GM18873 (cell line): ENCODE data around the gene CPEB4.

Experiments
- ATAC-seq: cut with Tn5 transposase; IDR thresholded peaks from one replicate; pipeline ENCODE4 v1.9.1; 2021; ENCODE audit warnings: mild to moderate bottlenecking, moderate library complexity, moderate number of reproducible peaks; ENCODE audit not compliant: unreplicated experiment, low FRiP score

CPEB4 gene

DNA sequence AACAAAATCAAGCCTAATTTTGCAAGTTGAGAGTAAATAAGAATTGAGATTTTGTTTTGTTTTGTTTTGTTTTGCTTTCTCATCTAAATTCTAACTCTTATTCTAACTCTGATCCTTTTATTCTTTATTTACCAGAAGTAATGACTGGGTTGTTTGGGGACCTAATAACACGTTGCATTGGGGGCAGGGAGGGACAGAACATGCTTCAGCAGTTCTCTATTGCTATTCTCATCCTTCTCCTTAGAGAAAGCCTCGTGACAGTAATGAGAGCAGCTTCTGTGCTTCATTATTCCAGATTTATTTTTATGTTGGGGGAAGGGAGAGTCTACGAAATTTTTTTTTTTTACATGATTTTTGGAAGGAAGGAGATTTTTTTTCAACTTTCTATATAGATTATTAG lies 21.1 kb downstream of the CPEB4 start:
- ATAC-seq = no peak

DNA sequence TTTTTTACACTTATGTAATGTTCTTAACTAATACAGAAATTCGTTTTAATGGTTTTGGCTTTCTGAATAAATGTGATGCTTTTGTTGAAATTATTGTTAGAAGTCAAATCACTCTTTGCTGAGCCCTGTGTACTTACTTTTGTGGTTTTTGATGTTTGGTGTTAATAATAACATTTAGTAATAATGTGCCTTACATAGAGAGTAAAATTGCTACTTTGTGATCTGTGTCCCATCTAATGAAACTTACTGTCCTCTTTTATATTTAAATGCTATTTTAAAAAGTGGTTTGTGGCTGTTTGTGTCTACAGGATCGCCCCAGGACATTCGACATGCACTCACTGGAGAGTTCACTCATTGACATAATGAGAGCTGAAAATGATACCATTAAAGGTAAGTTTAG lies 22.1 kb downstream of the CPEB4 start:
- no peak for ATAC-seq

DNA sequence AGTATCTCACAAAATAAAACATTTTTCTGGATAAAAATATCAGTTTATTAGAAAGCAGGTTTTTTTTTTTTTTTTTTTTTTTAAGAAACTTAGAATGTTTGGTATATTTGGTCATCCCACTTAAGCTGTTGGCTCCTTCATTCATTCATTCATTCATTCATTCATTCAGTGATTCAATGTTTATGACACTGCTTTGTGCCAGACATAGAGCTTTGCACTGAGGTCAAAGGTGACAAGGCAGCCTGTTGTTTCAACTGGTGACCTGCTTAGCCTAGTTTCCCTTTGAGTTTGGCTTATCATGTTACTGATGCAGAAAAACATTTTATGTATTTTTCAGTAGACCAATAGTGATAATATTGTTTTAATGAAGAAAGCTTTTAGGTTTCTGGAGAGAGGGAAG lies 23.5 kb downstream of the CPEB4 start:
- no peak for ATAC-seq

GRCh38 chr5:173913686-173914321 lies 25.7 kb downstream of the CPEB4 start:
- ATAC-seq = no peak

DNA sequence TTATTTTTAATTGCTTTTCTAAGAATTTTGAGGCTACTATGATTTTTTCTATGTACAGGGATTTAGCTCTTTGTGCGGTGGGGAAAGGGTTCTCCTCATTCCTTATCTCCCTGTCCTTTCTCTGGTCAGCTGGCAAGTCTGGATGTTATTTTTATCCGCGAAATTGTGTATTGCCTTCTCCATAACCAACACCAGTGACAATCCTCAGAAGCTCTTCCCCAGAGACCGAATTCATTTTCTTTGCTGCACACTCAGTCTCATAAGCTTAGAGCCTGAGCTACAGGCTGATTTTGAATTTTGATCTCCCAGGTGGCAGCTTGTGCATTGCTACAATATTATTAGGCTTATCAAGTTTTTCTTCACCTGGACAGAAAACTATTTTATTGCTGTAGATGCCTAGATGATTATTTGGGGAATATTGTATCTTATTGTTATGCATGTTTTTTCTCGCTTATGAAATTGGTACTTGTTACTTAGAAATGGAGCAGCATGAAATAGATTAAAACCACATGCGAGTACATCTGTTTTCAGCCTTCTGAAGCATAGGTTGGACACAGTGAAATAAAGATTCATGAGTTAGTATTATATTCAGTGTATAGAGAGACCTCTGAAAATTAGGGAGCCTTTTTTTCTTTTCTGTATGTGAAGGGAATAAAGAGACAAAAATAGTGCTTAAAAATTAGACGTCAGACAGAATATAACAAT lies 27.3 kb downstream of the CPEB4 start:
- ATAC-seq = no peak

DNA sequence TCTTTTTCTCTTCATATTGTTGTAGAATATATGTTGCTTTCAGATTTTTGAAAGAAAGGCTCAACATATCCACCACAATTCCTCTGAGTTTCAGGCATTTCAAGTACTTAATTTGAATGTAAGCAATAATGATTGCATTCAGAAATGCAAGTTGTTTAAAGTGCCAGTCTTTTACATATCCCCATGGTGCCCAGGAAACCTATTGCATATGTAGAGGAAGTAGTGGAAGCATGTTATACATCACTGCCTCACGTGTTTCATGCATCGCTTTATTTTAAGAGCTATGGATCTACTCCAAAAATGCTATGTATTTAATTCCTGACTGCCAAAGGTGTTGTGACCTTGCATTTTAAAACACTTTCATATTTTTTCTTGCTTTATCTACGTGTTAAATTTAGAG lies 28.1 kb downstream of the CPEB4 start:
- ATAC-seq = no peak

DNA sequence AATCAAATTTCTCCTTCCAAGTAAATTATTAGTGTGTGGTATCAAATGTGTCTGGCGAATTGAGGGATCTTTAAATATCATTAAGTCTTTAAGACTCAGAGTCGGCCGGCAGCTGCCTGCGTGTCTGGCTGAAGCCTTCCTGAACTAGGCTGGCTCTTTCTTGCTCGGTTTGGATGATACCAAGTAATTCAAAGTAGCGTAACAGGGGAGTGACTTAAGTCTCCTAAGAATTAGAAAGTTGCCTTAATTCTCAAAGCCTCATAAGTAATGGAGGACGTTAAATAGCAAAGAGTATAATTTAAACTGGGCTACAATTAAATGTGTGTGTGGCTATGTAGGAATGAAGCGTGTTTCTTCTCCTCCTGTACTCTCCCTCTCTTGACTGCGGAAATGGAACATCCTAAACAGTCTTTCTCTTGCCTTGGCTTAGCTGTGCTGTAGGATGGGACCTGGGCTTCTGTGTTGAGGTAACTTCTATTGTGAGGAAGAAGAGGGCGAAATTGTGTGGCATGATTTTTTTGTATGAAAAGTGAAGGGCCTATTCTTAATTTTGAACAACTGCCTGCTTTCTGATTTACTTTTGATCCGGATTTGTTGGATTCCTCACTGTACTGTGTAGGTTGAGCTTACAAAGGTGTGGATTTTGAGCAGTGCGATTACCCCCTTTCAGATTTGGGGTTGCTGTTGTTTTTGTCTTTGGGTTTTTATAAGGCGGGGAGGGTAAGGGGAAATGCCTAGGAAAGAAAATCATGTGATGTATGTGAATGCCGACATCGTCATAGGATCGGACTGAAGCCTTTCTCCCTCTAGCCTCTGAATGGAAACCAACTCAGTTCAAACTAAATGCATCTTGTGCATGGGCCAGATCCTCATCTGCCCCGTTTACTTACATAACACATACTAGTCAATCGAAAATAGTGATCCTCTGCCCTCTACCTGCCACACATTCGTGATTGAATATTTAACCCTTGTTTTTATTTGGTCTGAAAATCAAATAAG lies 29.9 kb downstream of the CPEB4 start:
- peak; percentile 91 for ATAC-seq

DNA sequence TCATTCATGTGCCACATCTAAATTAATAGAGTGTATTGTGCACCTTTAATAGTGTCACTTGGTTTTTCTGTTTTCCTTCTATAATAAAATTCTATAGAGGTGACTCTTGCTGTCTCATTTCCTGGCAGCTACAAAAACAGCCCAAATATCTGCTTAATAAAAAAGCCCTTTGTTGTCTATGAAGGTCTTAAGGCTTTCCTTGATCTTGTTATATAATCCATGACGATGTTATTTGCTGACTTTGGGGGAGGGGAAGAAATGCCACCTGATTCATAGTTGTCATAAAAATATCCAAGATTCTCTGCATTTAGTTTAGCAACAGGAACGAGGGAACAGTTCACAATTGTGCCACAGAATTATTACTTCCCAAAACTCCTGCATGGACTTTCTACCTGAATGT lies 31.3 kb downstream of the CPEB4 start:
- ATAC-seq = no peak

GRCh38 chr5:173920024-173920753 lies 32.0 kb downstream of the CPEB4 start:
- ATAC-seq = no peak

DNA sequence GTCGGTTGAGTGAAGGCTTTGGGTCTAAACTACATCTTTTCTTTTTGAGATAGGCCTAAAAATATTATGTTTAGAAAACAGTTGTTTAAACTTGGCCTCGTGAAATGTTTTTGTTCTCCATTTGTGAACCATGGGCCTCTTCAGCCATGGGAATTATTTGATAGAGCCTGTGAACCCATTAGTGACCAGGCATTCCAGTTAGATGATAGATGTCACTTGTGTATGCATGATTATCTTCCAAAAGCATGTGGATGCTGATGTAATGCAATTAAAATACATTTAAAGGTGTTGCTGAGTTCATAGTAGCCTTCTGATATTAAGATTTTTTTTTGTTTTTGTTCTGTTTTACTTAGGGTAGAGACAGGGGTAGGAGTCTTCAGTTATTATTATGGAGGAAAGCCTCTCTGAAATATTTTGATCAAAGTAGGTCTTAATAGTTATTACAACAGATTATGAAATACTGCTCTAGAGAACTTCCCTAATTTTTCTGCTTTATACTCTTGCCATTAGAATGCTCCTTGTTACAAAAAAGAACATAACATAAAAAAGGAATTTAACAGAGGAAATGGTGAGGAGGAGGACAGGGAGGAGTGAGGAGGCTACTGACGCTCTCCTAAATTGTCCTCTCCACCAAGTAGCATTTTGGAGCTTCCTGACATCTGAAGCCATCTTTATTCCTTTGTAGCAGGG lies 32.9 kb downstream of the CPEB4 start:
- ATAC-seq = no peak

- ATAC-seq = no peak
These were observed 34.4 kb downstream of the CPEB4 start for GRCh38 chr5:173922527-173922926.

GRCh38 chr5:173923218-173924095 lies 35.3 kb downstream of the CPEB4 start:
- no peak for ATAC-seq

GRCh38 chr5:173924899-173925298 lies 36.8 kb downstream of the CPEB4 start:
- ATAC-seq = no peak

GRCh38 chr5:173925449-173926071 lies 37.4 kb downstream of the CPEB4 start:
- no peak for ATAC-seq

GRCh38 chr5:173926359-173926758 lies 38.2 kb downstream of the CPEB4 start:
- no peak for ATAC-seq

GRCh38 chr5:173928871-173929574 lies 40.9 kb downstream of the CPEB4 start:
- no peak for ATAC-seq

DNA sequence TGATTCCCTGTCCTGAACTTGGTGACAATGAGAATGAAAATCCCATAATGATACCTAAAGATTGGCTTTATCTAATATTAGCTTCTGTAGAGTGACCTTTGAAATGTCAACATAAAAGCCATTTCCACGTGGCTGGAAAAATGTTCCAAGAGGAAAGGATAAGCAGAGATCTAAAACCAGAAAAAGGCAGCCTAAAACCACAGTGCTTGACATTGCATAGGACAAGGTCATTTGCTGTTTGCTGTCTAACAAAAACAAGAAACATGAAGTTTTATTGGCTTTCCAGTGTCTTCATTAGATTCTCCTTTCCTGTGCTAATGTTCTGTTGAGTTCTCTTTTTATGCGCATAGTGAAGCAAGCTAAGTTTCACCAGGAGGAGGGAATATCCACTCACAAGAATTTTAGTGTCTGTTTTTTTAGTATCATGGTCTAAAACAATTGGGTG lies 44.6 kb downstream of the CPEB4 start:
- no peak for ATAC-seq

DNA sequence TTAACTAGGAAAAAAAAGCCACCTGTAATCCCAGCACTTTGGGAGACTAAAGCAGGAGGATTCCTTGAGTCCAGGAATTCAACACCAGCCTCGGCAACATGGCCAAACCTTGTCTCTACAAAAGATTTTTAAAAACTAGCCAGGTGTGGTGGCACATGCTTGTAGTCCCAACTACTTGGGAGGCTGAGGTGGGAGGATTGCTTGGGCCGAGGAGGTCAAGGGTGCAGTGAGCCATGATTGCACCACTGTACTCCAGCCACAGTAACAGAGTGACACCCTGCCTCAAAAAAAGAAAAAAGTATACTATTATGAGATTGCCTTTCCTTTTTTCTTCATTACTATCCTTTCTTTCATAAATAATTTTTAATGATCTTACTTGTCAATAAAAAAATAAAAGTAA lies 45.8 kb downstream of the CPEB4 start:
- ATAC-seq = no peak
